ENCODE results near the gene PAK3. TPM values are rescaled to one million over a fixed set of nuclear protein-coding genes. Genes with fewer than 3 reads are reported as not detected.

PAK3 gene
- total RNA-seq, 1 donor, result 0.10 TPM

- H3K4me1 ChIP-seq (ENCODE audit: insufficient read depth, low read length), result no peaks in the 10 kb centered on the region
- H3K4me3 ChIP-seq (ENCODE audit: low read length), result no peak overlapping the region
- no peaks in the 10 kb centered on the region for H3K27me3 ChIP-seq (ENCODE audit: insufficient read depth, low read length)
- H3K9me3 ChIP-seq (ENCODE audit: low read depth, low read length), result no peaks in the 10 kb centered on the region
These were observed 20.7 kb downstream of the PAK3 start for GRCh38 chrX:111116666-111117065.

- H3K9me3 ChIP-seq (ENCODE audit: low read depth, low read length), result no peaks in the 10 kb centered on the region
- no peaks in the 10 kb centered on the region for H3K4me1 ChIP-seq (ENCODE audit: insufficient read depth, low read length)
- H3K27me3 ChIP-seq (ENCODE audit: insufficient read depth, low read length), result no peaks in the 10 kb centered on the region
- no peak overlapping the region for H3K4me3 ChIP-seq (ENCODE audit: low read length)
These were observed 23.4 kb downstream of the PAK3 start for GRCh38 chrX:111119341-111119740.

- Histone ChIP-seq H3K27me3 (ENCODE audit: insufficient read depth, low read length) (no peaks in the 10 kb centered on the region), H3K9me3 (ENCODE audit: low read depth, low read length) (no peaks in the 10 kb centered on the region), H3K4me3 (ENCODE audit: low read length) (peak overlapping the region; percentile 20), H3K4me1 (ENCODE audit: insufficient read depth, low read length) (no peaks in the 10 kb centered on the region)
These were observed 27.1 kb downstream of the PAK3 start for GRCh38 chrX:111123125-111123524.

GRCh38 chrX:111123606-111124179 is 27.7 kb downstream of the PAK3 start:
- no peaks in the 10 kb centered on the region for H3K9me3 ChIP-seq (ENCODE audit: low read depth, low read length)
- H3K4me1 ChIP-seq (ENCODE audit: insufficient read depth, low read length), result no peaks in the 10 kb centered on the region
- no peaks in the 10 kb centered on the region for H3K27me3 ChIP-seq (ENCODE audit: insufficient read depth, low read length)
- H3K4me3 ChIP-seq (ENCODE audit: low read length), result no peak overlapping the region

GRCh38 chrX:111124418-111124817 is 28.4 kb downstream of the PAK3 start:
- Histone ChIP-seq H3K4me3 (ENCODE audit: low read length) (no peak overlapping the region), H3K9me3 (ENCODE audit: low read depth, low read length) (no peaks in the 10 kb centered on the region), H3K27me3 (ENCODE audit: insufficient read depth, low read length) (no peaks in the 10 kb centered on the region), H3K4me1 (ENCODE audit: insufficient read depth, low read length) (no peaks in the 10 kb centered on the region)

GRCh38 chrX:111127038-111127437 is 31.0 kb downstream of the PAK3 start:
- Histone ChIP-seq H3K4me3 (ENCODE audit: low read length) (no peak overlapping the region), H3K27me3 (ENCODE audit: insufficient read depth, low read length) (no peaks in the 10 kb centered on the region)

GRCh38 chrX:111129921-111130320 is 33.9 kb downstream of the PAK3 start:
- Histone ChIP-seq H3K27me3 (ENCODE audit: insufficient read depth, low read length) (no peaks in the 10 kb centered on the region), H3K4me3 (ENCODE audit: low read length) (no peak overlapping the region), H3K9me3 (ENCODE audit: low read depth, low read length) (no peaks in the 10 kb centered on the region), H3K4me1 (ENCODE audit: insufficient read depth, low read length) (no peaks in the 10 kb centered on the region)

More at GRCh38 chrX:111127038-111127437, 31.0 kb downstream of the PAK3 start:
- no peaks in the 10 kb centered on the region for H3K4me1 ChIP-seq (ENCODE audit: insufficient read depth, low read length)
- H3K9me3 ChIP-seq (ENCODE audit: low read depth, low read length), result no peaks in the 10 kb centered on the region

GRCh38 chrX:111131572-111131971 is 35.6 kb downstream of the PAK3 start:
- H3K9me3 ChIP-seq (ENCODE audit: low read depth, low read length), result no peaks in the 10 kb centered on the region
- no peaks in the 10 kb centered on the region for H3K27me3 ChIP-seq (ENCODE audit: insufficient read depth, low read length)
- H3K4me1 ChIP-seq (ENCODE audit: insufficient read depth, low read length), result no peaks in the 10 kb centered on the region
- no peak overlapping the region for H3K4me3 ChIP-seq (ENCODE audit: low read length)

- H3K4me3 ChIP-seq (ENCODE audit: low read length), result no peak overlapping the region
- H3K27me3 ChIP-seq (ENCODE audit: insufficient read depth, low read length), result no peaks in the 10 kb centered on the region
These were observed 37.4 kb downstream of the PAK3 start for GRCh38 chrX:111133389-111133788.

GRCh38 chrX:111145878-111146277 is 49.9 kb downstream of the PAK3 start:
- H3K4me1 ChIP-seq (ENCODE audit: insufficient read depth, low read length), result no peaks in the 10 kb centered on the region
- H3K27me3 ChIP-seq (ENCODE audit: insufficient read depth, low read length), result no peaks in the 10 kb centered on the region
- H3K4me3 ChIP-seq (ENCODE audit: low read length), result no peak overlapping the region
- no peaks in the 10 kb centered on the region for H3K9me3 ChIP-seq (ENCODE audit: low read depth, low read length)

More at GRCh38 chrX:111133389-111133788, 37.4 kb downstream of the PAK3 start:
- no peaks in the 10 kb centered on the region for H3K4me1 ChIP-seq (ENCODE audit: insufficient read depth, low read length)
- H3K9me3 ChIP-seq (ENCODE audit: low read depth, low read length), result no peaks in the 10 kb centered on the region

- no peak overlapping the region for H3K4me3 ChIP-seq (ENCODE audit: low read length)
- H3K9me3 ChIP-seq (ENCODE audit: low read depth, low read length), result no peaks in the 10 kb centered on the region
These were observed 55.8 kb downstream of the PAK3 start for GRCh38 chrX:111151764-111152163.

GRCh38 chrX:111159232-111159631 is 63.2 kb downstream of the PAK3 start:
- Histone ChIP-seq H3K9me3 (ENCODE audit: low read depth, low read length) (no peaks in the 10 kb centered on the region), H3K4me3 (ENCODE audit: low read length) (no peak overlapping the region), H3K4me1 (ENCODE audit: insufficient read depth, low read length) (no peaks in the 10 kb centered on the region), H3K27me3 (ENCODE audit: insufficient read depth, low read length) (no peaks in the 10 kb centered on the region)

More at GRCh38 chrX:111151764-111152163, 55.8 kb downstream of the PAK3 start:
- Histone ChIP-seq H3K27me3 (ENCODE audit: insufficient read depth, low read length) (no peaks in the 10 kb centered on the region), H3K4me1 (ENCODE audit: insufficient read depth, low read length) (no peaks in the 10 kb centered on the region)

GRCh38 chrX:111164728-111165127 is 68.7 kb downstream of the PAK3 start:
- Histone ChIP-seq H3K4me1 (ENCODE audit: insufficient read depth, low read length) (no peaks in the 10 kb centered on the region), H3K4me3 (ENCODE audit: low read length) (no peak overlapping the region), H3K9me3 (ENCODE audit: low read depth, low read length) (no peaks in the 10 kb centered on the region), H3K27me3 (ENCODE audit: insufficient read depth, low read length) (no peaks in the 10 kb centered on the region)

GRCh38 chrX:111165902-111166301 is 69.9 kb downstream of the PAK3 start:
- H3K4me1 ChIP-seq (ENCODE audit: insufficient read depth, low read length), result no peaks in the 10 kb centered on the region
- H3K9me3 ChIP-seq (ENCODE audit: low read depth, low read length), result no peaks in the 10 kb centered on the region
- no peak overlapping the region for H3K4me3 ChIP-seq (ENCODE audit: low read length)
- H3K27me3 ChIP-seq (ENCODE audit: insufficient read depth, low read length), result no peaks in the 10 kb centered on the region

GRCh38 chrX:111167334-111167733 is 71.3 kb downstream of the PAK3 start:
- Histone ChIP-seq H3K4me1 (ENCODE audit: insufficient read depth, low read length) (no peaks in the 10 kb centered on the region), H3K4me3 (ENCODE audit: low read length) (no peak overlapping the region), H3K9me3 (ENCODE audit: low read depth, low read length) (no peaks in the 10 kb centered on the region), H3K27me3 (ENCODE audit: insufficient read depth, low read length) (no peaks in the 10 kb centered on the region)

- no peaks in the 10 kb centered on the region for H3K9me3 ChIP-seq (ENCODE audit: low read depth, low read length)
- H3K4me1 ChIP-seq (ENCODE audit: insufficient read depth, low read length), result no peaks in the 10 kb centered on the region
- no peaks in the 10 kb centered on the region for H3K27me3 ChIP-seq (ENCODE audit: insufficient read depth, low read length)
- no peak overlapping the region for H3K4me3 ChIP-seq (ENCODE audit: low read length)
These were observed 72.3 kb downstream of the PAK3 start for GRCh38 chrX:111168314-111168713.
